Measurements from ENCODE around the gene FSD1.

DNA sequence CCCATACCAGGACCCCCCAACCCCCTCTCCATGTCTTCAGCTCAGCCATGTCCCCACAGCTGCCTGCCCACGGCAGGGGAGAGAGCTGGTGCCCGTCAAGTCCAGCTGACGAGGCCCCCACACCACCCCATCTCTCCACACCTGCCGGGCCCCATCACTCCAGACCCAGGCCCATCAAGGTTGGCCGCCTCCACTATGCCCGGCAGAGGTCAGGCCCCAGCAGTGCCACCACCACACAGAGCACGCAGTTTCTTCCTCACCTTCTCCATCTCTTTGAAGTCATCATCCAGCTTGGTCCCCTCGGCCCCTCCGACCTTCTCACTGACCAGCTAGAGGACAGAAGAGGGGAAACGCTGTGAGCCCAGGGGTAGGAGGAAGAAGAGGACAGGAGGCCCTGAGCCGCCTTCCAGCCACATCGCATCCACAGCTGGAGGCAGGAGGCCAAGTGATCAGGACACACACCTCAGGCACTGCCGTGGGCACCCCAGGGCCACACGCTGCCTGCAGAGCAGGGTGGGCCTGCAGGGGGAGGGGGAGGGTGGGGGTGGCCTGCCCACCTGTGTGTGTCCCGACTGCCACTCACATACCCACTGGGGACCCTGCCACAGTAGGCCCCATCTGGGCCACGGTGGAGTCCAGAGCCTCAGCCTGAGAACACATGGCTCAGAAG is 62.4 kb downstream of the FSD1 start:
- TF ChIP-seq, protein P1, sequence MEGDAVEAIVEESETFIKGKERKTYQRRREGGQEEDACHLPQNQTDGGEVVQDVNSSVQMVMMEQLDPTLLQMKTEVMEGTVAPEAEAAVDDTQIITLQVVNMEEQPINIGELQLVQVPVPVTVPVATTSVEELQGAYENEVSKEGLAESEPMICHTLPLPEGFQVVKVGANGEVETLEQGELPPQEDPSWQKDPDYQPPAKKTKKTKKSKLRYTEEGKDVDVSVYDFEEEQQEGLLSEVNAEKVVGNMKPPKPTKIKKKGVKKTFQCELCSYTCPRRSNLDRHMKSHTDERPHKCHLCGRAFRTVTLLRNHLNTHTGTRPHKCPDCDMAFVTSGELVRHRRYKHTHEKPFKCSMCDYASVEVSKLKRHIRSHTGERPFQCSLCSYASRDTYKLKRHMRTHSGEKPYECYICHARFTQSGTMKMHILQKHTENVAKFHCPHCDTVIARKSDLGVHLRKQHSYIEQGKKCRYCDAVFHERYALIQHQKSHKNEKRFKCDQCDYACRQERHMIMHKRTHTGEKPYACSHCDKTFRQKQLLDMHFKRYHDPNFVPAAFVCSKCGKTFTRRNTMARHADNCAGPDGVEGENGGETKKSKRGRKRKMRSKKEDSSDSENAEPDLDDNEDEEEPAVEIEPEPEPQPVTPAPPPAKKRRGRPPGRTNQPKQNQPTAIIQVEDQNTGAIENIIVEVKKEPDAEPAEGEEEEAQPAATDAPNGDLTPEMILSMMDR (IDR thresholded peaks at IDR 0.05; ENCODE audit: low read depth, low read length) = no peak
- no peak for TF ChIP-seq EZH2phosphoT487 (IDR thresholded peaks at IDR 0.05; ENCODE audit: low read depth)

Data from OCI-LY3 (cell line).